ENCODE measurements around the gene SHC4.
A peak's percentile ranks its signal among the peaks of the same experiment; 100 is the strongest.

SHC4 gene

GRCh38 chr15:48936666-48937065 is 27.1 kb downstream of the SHC4 start:
- H3K9me3 ChIP-seq (ENCODE audit: insufficient read depth, low read depth, low read length), result no peaks in the 10 kb centered on the region

GRCh38 chr15:48935236-48935635 is 28.5 kb downstream of the SHC4 start:
- no peak overlapping the region for H3K14ac ChIP-seq (ENCODE audit: low read length)
- DNase-seq, result no peak
- H3K27ac ChIP-seq (ENCODE audit: low read depth, low read length), result no peak overlapping the region
- no peak overlapping the region for H2AFZ ChIP-seq (ENCODE audit: insufficient read depth, low read length, poor library complexity)
- H4K91ac ChIP-seq (ENCODE audit: low read depth, low read length), result no peak overlapping the region
- no peak overlapping the region for H3K9ac ChIP-seq (ENCODE audit: low read length)
- H3K4me2 ChIP-seq (ENCODE audit: low read length), result no peak overlapping the region
- H3K18ac ChIP-seq (ENCODE audit: low read length), result no peak overlapping the region
- no peaks in the 10 kb centered on the region for H3K27me3 ChIP-seq (ENCODE audit: insufficient read depth, low read length)
- no peaks in the 10 kb centered on the region for H3K79me1 ChIP-seq (ENCODE audit: low read length)
- no peaks in the 10 kb centered on the region for H3K79me2 ChIP-seq (ENCODE audit: control insufficient read depth, insufficient read depth, low read length, poor library complexity)
- H2AK5ac ChIP-seq (ENCODE audit: low read length), result no peak overlapping the region
- no peak overlapping the region for H3K4me3 ChIP-seq (ENCODE audit: low read depth, low read length)
- no peaks in the 10 kb centered on the region for H3K9me3 ChIP-seq (ENCODE audit: insufficient read depth, low read depth, low read length)
- peaks cover 3 to 4% of the 10 kb centered on the region in 2 experiments for H3K4me1 ChIP-seq (ENCODE audit: control insufficient read depth in 1 of 2, insufficient read depth in 2 of 2, low read length in 2 of 2)
- no peak overlapping the region for H2BK5ac ChIP-seq (ENCODE audit: low read depth, low read length, poor library complexity)
- no peaks in the 10 kb centered on the region for H3K36me3 ChIP-seq (ENCODE audit: control insufficient read depth in 1 of 2, insufficient read depth in 2 of 2, low read length in 2 of 2)
- no peak overlapping the region for H2BK12ac ChIP-seq (ENCODE audit: low read length)
- no peak overlapping the region for H4K8ac ChIP-seq (ENCODE audit: low read depth, low read length)
- H4K12ac ChIP-seq (ENCODE audit: low read depth, low read length), result no peak overlapping the region
- no peak overlapping the region for H3K4ac ChIP-seq (ENCODE audit: low read depth, low read length)
- no peak overlapping the region for H2BK120ac ChIP-seq (ENCODE audit: insufficient read depth, low read length, poor library complexity)
- H3K23ac ChIP-seq (ENCODE audit: low read length), result no peak overlapping the region

More at GRCh38 chr15:48936666-48937065, 27.1 kb downstream of the SHC4 start:
- no peak overlapping the region for H3K14ac ChIP-seq (ENCODE audit: low read length)
- no peaks in the 10 kb centered on the region for H3K79me1 ChIP-seq (ENCODE audit: low read length)
- H3K9ac ChIP-seq (ENCODE audit: low read length), result no peak overlapping the region
- H3K79me2 ChIP-seq (ENCODE audit: control insufficient read depth, insufficient read depth, low read length, poor library complexity), result no peaks in the 10 kb centered on the region
- no peak overlapping the region for H3K23ac ChIP-seq (ENCODE audit: low read length)
- no peaks in the 10 kb centered on the region for H3K36me3 ChIP-seq (ENCODE audit: control insufficient read depth in 1 of 2, insufficient read depth in 2 of 2, low read length in 2 of 2)
- DNase-seq, result peak; percentile 40 to 76
- no peaks in the 10 kb centered on the region for H3K27me3 ChIP-seq (ENCODE audit: insufficient read depth, low read length)
- no peak overlapping the region for H4K12ac ChIP-seq (ENCODE audit: low read depth, low read length)
- no peak overlapping the region for H2AFZ ChIP-seq (ENCODE audit: insufficient read depth, low read length, poor library complexity)
- H2BK5ac ChIP-seq (ENCODE audit: low read depth, low read length, poor library complexity), result no peak overlapping the region
- H3K4ac ChIP-seq (ENCODE audit: low read depth, low read length), result no peak overlapping the region
- H2AK5ac ChIP-seq (ENCODE audit: low read length), result no peak overlapping the region
- no peak overlapping the region for H3K27ac ChIP-seq (ENCODE audit: low read depth, low read length)
- no peak overlapping the region for H2BK12ac ChIP-seq (ENCODE audit: low read length)
- no peak overlapping the region for H3K18ac ChIP-seq (ENCODE audit: low read length)
- H2BK120ac ChIP-seq (ENCODE audit: insufficient read depth, low read length, poor library complexity), result no peak overlapping the region
- H3K4me1 ChIP-seq (ENCODE audit: control insufficient read depth in 1 of 2, insufficient read depth in 2 of 2, low read length in 2 of 2), result peaks cover 3 to 4% of the 10 kb centered on the region in 2 experiments
- no peak overlapping the region for H4K8ac ChIP-seq (ENCODE audit: low read depth, low read length)
- no peak overlapping the region for H3K4me3 ChIP-seq (ENCODE audit: low read depth, low read length)
- no peak overlapping the region for H3K4me2 ChIP-seq (ENCODE audit: low read length)
- H4K91ac ChIP-seq (ENCODE audit: low read depth, low read length), result no peak overlapping the region
- no CpG with 5 or more reads among the region's 1 CpG for WGBS (ENCODE audit: extremely low coverage, insufficient coverage, insufficient read length)

GRCh38 chr15:48930735-48931134 is 33.0 kb downstream of the SHC4 start:
- no CpG with 5 or more reads among the region's 4 CpGs for WGBS (ENCODE audit: extremely low coverage, insufficient coverage, insufficient read length)
- Histone ChIP-seq H3K14ac (ENCODE audit: low read length) (no peak overlapping the region), H3K4ac (ENCODE audit: low read depth, low read length) (no peak overlapping the region), H3K36me3 (ENCODE audit: control insufficient read depth in 1 of 2, insufficient read depth in 2 of 2, low read length in 2 of 2) (no peaks in the 10 kb centered on the region), H3K79me1 (ENCODE audit: low read length) (no peaks in the 10 kb centered on the region), H2BK12ac (ENCODE audit: low read length) (no peak overlapping the region), H2BK5ac (ENCODE audit: low read depth, low read length, poor library complexity) (no peak overlapping the region), H2AFZ (ENCODE audit: insufficient read depth, low read length, poor library complexity) (no peak overlapping the region), H3K9me3 (ENCODE audit: insufficient read depth, low read depth, low read length) (no peaks in the 10 kb centered on the region), H4K8ac (ENCODE audit: low read depth, low read length) (no peak overlapping the region), H4K91ac (ENCODE audit: low read depth, low read length) (no peak overlapping the region), H3K4me1 (ENCODE audit: control insufficient read depth in 1 of 2, insufficient read depth in 2 of 2, low read length in 2 of 2) (peaks cover 0 to 3% of the 10 kb centered on the region in 2 experiments), H2BK120ac (ENCODE audit: insufficient read depth, low read length, poor library complexity) (no peak overlapping the region), H3K4me3 (ENCODE audit: low read depth, low read length) (no peak overlapping the region), H3K27ac (ENCODE audit: low read depth, low read length) (no peak overlapping the region), H3K79me2 (ENCODE audit: control insufficient read depth, insufficient read depth, low read length, poor library complexity) (no peaks in the 10 kb centered on the region), H3K9ac (ENCODE audit: low read length) (no peak overlapping the region), H4K12ac (ENCODE audit: low read depth, low read length) (no peak overlapping the region), H3K27me3 (ENCODE audit: insufficient read depth, low read length) (no peaks in the 10 kb centered on the region), H3K4me2 (ENCODE audit: low read length) (no peak overlapping the region), H3K18ac (ENCODE audit: low read length) (no peak overlapping the region), H2AK5ac (ENCODE audit: low read length) (no peak overlapping the region), H3K23ac (ENCODE audit: low read length) (no peak overlapping the region)
- no peak for DNase-seq

DNA sequence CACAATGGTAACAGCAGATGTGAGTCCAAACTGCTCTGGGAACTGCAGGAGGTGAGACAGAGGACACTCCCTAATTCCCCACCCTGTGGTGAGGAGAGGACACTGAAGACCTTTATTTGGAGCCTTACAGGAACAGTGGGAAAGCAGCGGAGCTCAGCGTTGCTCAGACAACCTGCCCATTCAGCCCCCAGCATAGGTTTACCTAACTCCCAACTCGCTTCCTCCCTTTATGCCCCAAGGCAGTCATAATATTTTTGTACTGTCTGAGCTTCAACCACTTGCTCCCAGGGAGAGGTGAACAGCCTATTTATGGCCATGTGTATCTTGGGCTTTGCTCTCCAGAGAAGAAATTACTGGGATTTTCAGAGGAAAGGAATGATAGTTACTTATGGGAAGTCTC is 34.1 kb downstream of the SHC4 start:
- Histone ChIP-seq H3K4me3 (ENCODE audit: low read depth, low read length) (no peak overlapping the region), H2BK120ac (ENCODE audit: insufficient read depth, low read length, poor library complexity) (no peak overlapping the region), H3K27ac (ENCODE audit: low read depth, low read length) (no peak overlapping the region), H3K9me3 (ENCODE audit: insufficient read depth, low read depth, low read length) (no peaks in the 10 kb centered on the region), H4K8ac (ENCODE audit: low read depth, low read length) (no peak overlapping the region), H3K79me1 (ENCODE audit: low read length) (no peaks in the 10 kb centered on the region), H3K14ac (ENCODE audit: low read length) (no peak overlapping the region), H3K36me3 (ENCODE audit: control insufficient read depth in 1 of 2, insufficient read depth in 2 of 2, low read length in 2 of 2) (no peaks in the 10 kb centered on the region), H4K91ac (ENCODE audit: low read depth, low read length) (no peak overlapping the region), H2AK5ac (ENCODE audit: low read length) (no peak overlapping the region), H3K27me3 (ENCODE audit: insufficient read depth, low read length) (no peaks in the 10 kb centered on the region), H3K79me2 (ENCODE audit: control insufficient read depth, insufficient read depth, low read length, poor library complexity) (no peaks in the 10 kb centered on the region), H2BK5ac (ENCODE audit: low read depth, low read length, poor library complexity) (no peak overlapping the region), H2BK12ac (ENCODE audit: low read length) (no peak overlapping the region), H3K18ac (ENCODE audit: low read length) (no peak overlapping the region), H3K9ac (ENCODE audit: low read length) (no peak overlapping the region), H3K4me2 (ENCODE audit: low read length) (no peak overlapping the region), H4K12ac (ENCODE audit: low read depth, low read length) (no peak overlapping the region), H3K23ac (ENCODE audit: low read length) (no peak overlapping the region), H3K4me1 (ENCODE audit: control insufficient read depth in 1 of 2, insufficient read depth in 2 of 2, low read length in 2 of 2) (peaks cover 0 to 3% of the 10 kb centered on the region in 2 experiments), H3K4ac (ENCODE audit: low read depth, low read length) (no peak overlapping the region), H2AFZ (ENCODE audit: insufficient read depth, low read length, poor library complexity) (no peak overlapping the region)
- WGBS (ENCODE audit: extremely low coverage, insufficient coverage, insufficient read length), result no CpG with 5 or more reads among the region's 3 CpGs
- no peak for DNase-seq
